Breast epithelium (tissue), 4 donors: ENCODE measurements around the gene PPIP5K2. TPM values are rescaled to one million over a fixed set of nuclear protein-coding genes. Genes with fewer than 3 reads are reported as not detected.

Experiments
- DNase-seq, 2 donors: peaks; one replicate each; pipeline ENCODE4 v3.0.0-alpha.2; 2019; ENCODE audit warnings: low spot score in 2 of 2
- H3K27ac ChIP-seq, 2 donors: fragments of 200-600 bp; sonication (generic) in 1 of 2; one replicate each; pipeline ENCODE4 v1.5.1; 2016 to 2019; ENCODE audit warnings: mild to moderate bottlenecking in 1 of 2
- H3K27me3 ChIP-seq, 2 donors: fragments of 200-600 bp; sonication (generic) in 1 of 2; one replicate each; pipeline versions ENCODE4 v1.5.1 to v1.6.0; 2017 to 2019; ENCODE audit warnings: control low read depth in 1 of 2, mild to moderate bottlenecking in 1 of 2
- H3K36me3 ChIP-seq: fragments of 200-600 bp; one replicate; pipeline ENCODE4 v1.5.1; 2019
- H3K4me1 ChIP-seq, 2 donors: fragments of 200-600 bp; sonication (generic); one replicate each; pipeline ENCODE4 v1.5.1; 2016 to 2019; ENCODE audit warnings: control low read depth in 1 of 2
- H3K4me3 ChIP-seq, 3 donors: fragments of 200-600 bp; sonication (generic); 1 replicate in 2 of 3; 2 replicates in 1 of 3; pipeline ENCODE4 v1.5.1; 2016 to 2019; ENCODE audit warnings: mild to moderate bottlenecking in 3 of 3, moderate library complexity in 2 of 3
- H3K9me3 ChIP-seq, 2 donors: fragments of 200-600 bp; sonication (generic) in 1 of 2; one replicate each; pipeline ENCODE4 v1.5.1; 2016 to 2019; ENCODE audit warnings: control low read depth in 1 of 2
- POLR2A ChIP-seq: fragments of 450-650 bp; IDR thresholded peaks from one replicate; pipeline ENCODE4 v1.6.1; 2016; ENCODE audit warnings: antibody characterized with exemption, mild to moderate bottlenecking, moderate library complexity
- POLR2AphosphoS5 ChIP-seq, 3 donors: sonication (generic); formaldehyde crosslinking; IDR thresholded peaks; one replicate each; pipeline ENCODE4 v1.6.1; 2017; ENCODE audit warnings: antibody characterized with exemption in 3 of 3
- intact Hi-C: fragments of 100-400 bp; cut with DNase I; formaldehyde crosslinking; loops from one replicate; pipeline ENCODE4 v1.15.1; 2023; ENCODE audit warnings: low total_unique reads
- total RNA-seq, 3 donors: library from RNA; depleted of rRNA; stranded (reverse); fragments of >200 nt; gene quantifications; one replicate each; pipeline ENCODE4 v1.1.0, GENCODE V29; 2016
- TF ChIP-seq, protein P1 (sequence below), 3 donors: fragments of 450-650 bp; IDR thresholded peaks; one replicate each; pipeline ENCODE4 v1.5.1; 2016 to 2017; ENCODE audit warnings: antibody characterized with exemption in 3 of 3, mild to moderate bottlenecking in 3 of 3, moderate library complexity in 3 of 3

PPIP5K2 gene
- total RNA-seq, 3 donors from 2014 or later = 42.7 to 69.1 (median 43.9) TPM

DNA sequence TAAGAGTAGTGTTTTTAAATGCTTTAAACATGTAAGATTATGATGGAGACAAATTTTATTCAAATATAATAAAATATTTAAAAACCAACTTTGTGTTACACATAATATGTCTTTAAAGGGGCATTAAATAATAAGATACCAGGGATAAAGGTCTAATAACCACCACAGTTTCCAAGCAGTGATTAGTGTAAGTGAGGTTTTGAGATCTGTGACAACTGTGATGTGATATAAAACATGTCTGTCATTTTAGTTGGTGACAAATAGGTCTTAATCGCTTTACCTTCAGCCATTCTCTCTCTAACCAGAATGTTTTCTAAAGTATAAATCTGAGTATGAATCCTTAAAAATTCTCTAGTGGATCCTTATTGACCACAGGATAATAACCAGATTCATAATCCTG is 28.1 kb downstream of the PPIP5K2 start:
- Histone ChIP-seq H3K27ac (no peak overlapping the region), H3K27me3 (no peaks in the 10 kb centered on the region), H3K4me1 (no peaks in the 10 kb centered on the region), H3K9me3 (no peaks in the 10 kb centered on the region), H3K4me3 (no peak overlapping the region), H3K36me3 (no peaks in the 10 kb centered on the region)
- TF ChIP-seq, protein P1, sequence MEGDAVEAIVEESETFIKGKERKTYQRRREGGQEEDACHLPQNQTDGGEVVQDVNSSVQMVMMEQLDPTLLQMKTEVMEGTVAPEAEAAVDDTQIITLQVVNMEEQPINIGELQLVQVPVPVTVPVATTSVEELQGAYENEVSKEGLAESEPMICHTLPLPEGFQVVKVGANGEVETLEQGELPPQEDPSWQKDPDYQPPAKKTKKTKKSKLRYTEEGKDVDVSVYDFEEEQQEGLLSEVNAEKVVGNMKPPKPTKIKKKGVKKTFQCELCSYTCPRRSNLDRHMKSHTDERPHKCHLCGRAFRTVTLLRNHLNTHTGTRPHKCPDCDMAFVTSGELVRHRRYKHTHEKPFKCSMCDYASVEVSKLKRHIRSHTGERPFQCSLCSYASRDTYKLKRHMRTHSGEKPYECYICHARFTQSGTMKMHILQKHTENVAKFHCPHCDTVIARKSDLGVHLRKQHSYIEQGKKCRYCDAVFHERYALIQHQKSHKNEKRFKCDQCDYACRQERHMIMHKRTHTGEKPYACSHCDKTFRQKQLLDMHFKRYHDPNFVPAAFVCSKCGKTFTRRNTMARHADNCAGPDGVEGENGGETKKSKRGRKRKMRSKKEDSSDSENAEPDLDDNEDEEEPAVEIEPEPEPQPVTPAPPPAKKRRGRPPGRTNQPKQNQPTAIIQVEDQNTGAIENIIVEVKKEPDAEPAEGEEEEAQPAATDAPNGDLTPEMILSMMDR (IDR thresholded peaks at IDR 0.05) = no peak
- no peak for TF ChIP-seq POLR2A
- TF ChIP-seq POLR2AphosphoS5 (IDR thresholded peaks at IDR 0.05) = no peak
- no peak for DNase-seq
- intact Hi-C loops = no loop called here

DNA sequence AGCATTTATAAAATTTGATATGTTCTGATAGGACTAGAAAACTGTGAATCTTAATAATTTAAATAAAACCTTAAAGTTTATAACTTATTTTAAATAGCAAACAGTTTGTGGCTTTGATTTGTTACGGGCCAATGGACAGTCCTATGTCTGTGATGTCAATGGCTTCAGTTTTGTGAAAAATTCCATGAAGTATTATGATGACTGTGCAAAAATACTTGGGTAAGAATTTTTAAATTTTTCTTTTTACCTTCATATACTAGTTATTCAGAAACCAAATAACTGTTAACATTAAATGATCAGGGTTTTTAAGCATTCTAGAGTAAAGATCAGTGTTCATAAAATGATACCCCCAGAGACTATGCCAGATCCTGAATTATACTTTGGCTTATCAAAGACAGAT is 31.1 kb downstream of the PPIP5K2 start:
- Histone ChIP-seq H3K36me3 (no peaks in the 10 kb centered on the region), H3K27me3 (no peaks in the 10 kb centered on the region), H3K9me3 (no peaks in the 10 kb centered on the region), H3K4me3 (no peak overlapping the region), H3K27ac (no peak overlapping the region), H3K4me1 (no peaks in the 10 kb centered on the region)
- DNase-seq = no peak
- intact Hi-C loops = no loop called here
- TF ChIP-seq, protein P1 (IDR thresholded peaks at IDR 0.05) = no peak

DNA sequence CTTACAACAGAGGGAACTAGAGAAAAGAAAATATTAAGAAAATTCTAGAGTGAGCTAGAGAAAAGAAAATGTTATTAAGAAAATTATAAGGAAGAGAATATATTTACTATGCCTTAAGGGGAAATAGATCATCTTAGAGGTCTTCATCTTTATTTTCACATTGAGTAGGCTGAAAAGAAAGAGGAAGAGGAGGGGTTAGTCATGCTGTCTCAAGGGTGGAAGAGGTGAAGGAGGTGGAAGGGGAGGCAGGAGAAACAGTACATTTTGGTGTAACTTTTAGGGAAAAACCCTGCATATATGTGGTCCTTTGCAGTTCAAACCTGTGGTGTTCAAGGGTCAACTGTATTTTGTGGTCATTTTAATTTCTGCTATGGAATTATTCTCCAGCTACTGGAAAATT is 46.6 kb downstream of the PPIP5K2 start:
- Histone ChIP-seq H3K27ac (no peak overlapping the region), H3K36me3 (no peaks in the 10 kb centered on the region), H3K4me1 (no peaks in the 10 kb centered on the region), H3K27me3 (no peaks in the 10 kb centered on the region), H3K9me3 (no peaks in the 10 kb centered on the region), H3K4me3 (no peak overlapping the region)
- TF ChIP-seq POLR2AphosphoS5 (IDR thresholded peaks at IDR 0.05) (no peak), POLR2A (no peak)
- TF ChIP-seq, protein P1 (IDR thresholded peaks at IDR 0.05) = no peak
- intact Hi-C loops = no loop called here
- DNase-seq = no peak

DNA sequence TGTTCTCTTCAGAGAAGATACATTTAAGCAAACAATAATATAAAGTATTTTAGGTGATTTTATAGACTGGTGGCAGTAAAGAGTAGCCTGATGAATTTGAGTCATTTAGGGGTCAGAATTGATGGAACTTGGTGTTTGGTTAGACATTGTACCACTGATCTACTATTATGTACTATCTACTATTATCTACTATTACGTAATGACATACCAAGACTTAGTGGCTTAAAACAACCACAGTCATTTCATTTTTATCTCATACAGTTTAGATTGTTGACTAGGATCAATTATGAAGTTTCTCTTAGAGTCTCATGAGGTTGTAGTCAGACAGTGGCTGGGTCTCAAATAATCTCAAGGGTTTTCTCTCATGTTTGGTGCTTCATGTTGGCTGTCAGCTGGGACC is 54.0 kb downstream of the PPIP5K2 start:
- Histone ChIP-seq H3K36me3 (peaks cover 5% of the 10 kb centered on the region), H3K27ac (no peak overlapping the region), H3K4me3 (no peak overlapping the region), H3K27me3 (no peaks in the 10 kb centered on the region), H3K4me1 (no peaks in the 10 kb centered on the region), H3K9me3 (no peaks in the 10 kb centered on the region)
- no peak for DNase-seq
- TF ChIP-seq, protein P1 (IDR thresholded peaks at IDR 0.05) = no peak
- TF ChIP-seq POLR2A (no peak), POLR2AphosphoS5 (IDR thresholded peaks at IDR 0.05) (no peak)
- intact Hi-C loops = no loop called here

DNA sequence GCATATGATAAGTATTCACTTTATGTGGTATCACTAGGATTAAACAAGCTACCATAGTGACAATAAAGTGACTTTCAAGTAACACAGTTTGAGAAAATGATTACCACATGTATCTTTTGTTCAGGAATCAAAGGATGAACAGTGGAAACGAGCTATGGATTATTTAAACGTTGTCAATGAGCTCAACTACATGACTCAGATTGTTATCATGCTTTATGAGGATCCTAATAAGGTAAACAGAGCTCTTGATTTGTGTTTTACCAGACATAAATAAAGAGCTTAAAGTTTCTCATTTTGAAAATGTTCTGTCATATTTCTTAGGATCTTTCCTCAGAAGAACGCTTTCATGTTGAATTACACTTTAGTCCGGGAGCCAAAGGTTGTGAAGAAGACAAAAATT is 57.4 kb downstream of the PPIP5K2 start:
- Histone ChIP-seq H3K4me1 (no peaks in the 10 kb centered on the region), H3K36me3 (peaks cover 5% of the 10 kb centered on the region), H3K9me3 (no peaks in the 10 kb centered on the region), H3K4me3 (no peak overlapping the region), H3K27ac (no peak overlapping the region), H3K27me3 (no peaks in the 10 kb centered on the region)
- TF ChIP-seq POLR2AphosphoS5 (IDR thresholded peaks at IDR 0.05) = no peak
- no peak for TF ChIP-seq POLR2A
- TF ChIP-seq, protein P1 (IDR thresholded peaks at IDR 0.05) = no peak
- intact Hi-C loops = no loop called here
- DNase-seq = no peak
